BE2C (cell line): ENCODE data around the gene DUSP12.

ENCODE experiments used
- DNase-seq: peaks from one replicate; pipeline ENCODE4 v3.0.0-alpha.2; 2020
- H3K27me3 ChIP-seq: fragments of 250-450 bp; sonication (Bioruptor Pico); 2 replicates; pipeline ENCODE4 v1.5.1; 2020; ENCODE audit warnings: mild to moderate bottlenecking
- H3K36me3 ChIP-seq: fragments of 250-450 bp; sonication (Bioruptor Pico); 2 replicates; pipeline ENCODE4 v1.5.1; 2020; ENCODE audit warnings: mild to moderate bottlenecking
- H3K4me1 ChIP-seq: fragments of 250-450 bp; sonication (Bioruptor Pico); 2 replicates; pipeline ENCODE4 v1.5.1; 2020
- H3K4me3 ChIP-seq: 2 replicates; pipeline ENCODE4 v1.5.1; 2011; ENCODE audit warnings: low read depth, low read length
- H3K9me3 ChIP-seq: fragments of 250-450 bp; sonication (Bioruptor Pico); 2 replicates; pipeline ENCODE4 v1.5.1; 2020
- TF ChIP-seq, protein P1 (sequence below): IDR thresholded peaks from 2 replicates; pipeline ENCODE4 v1.5.1; 2012; ENCODE audit warnings: mild to moderate bottlenecking, low read depth, low read length

DUSP12 gene

DNA sequence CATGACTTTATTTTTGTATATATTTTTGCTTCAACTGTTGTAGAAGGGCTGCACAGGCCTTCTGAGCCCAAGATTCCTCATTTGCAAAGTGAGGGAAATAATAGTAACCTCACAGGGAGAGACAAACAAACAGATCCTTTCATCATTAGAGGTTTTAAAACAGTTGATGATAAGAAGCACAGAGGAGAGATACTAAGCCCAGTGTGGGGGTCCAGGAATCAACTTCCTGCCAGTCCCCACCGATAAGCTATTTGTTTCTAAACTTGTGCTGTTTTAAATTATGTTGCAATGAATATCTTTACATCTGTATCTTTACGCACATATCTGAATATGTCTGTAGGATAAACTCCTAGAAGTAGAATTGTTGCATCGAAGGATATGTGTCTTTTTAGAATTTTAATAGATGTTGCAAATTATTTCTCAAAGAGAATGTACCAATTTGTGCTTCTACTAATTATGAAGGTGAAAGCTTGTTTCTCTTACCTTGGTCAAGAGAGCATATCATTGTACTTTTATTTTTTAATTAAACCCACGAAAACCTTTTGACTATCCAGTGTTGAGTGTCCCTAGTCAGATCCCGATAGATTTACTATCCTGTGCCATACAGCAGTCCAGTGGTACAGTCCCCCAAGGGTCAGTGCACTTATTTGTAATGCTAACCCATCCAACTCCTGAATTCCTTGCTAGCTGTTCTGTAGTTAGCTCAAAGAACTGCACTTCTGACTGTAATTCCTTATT, 17.4 kb upstream of the DUSP12 start:
- H3K4me3 ChIP-seq, result no peak overlapping the region
- H3K36me3 ChIP-seq, result no peaks in the 10 kb centered on the region
- no peaks in the 10 kb centered on the region for H3K4me1 ChIP-seq
- H3K9me3 ChIP-seq, result no peaks in the 10 kb centered on the region
- H3K27me3 ChIP-seq, result peaks cover 42% of the 10 kb centered on the region
- DNase-seq, result no peak
- TF ChIP-seq, protein P1, sequence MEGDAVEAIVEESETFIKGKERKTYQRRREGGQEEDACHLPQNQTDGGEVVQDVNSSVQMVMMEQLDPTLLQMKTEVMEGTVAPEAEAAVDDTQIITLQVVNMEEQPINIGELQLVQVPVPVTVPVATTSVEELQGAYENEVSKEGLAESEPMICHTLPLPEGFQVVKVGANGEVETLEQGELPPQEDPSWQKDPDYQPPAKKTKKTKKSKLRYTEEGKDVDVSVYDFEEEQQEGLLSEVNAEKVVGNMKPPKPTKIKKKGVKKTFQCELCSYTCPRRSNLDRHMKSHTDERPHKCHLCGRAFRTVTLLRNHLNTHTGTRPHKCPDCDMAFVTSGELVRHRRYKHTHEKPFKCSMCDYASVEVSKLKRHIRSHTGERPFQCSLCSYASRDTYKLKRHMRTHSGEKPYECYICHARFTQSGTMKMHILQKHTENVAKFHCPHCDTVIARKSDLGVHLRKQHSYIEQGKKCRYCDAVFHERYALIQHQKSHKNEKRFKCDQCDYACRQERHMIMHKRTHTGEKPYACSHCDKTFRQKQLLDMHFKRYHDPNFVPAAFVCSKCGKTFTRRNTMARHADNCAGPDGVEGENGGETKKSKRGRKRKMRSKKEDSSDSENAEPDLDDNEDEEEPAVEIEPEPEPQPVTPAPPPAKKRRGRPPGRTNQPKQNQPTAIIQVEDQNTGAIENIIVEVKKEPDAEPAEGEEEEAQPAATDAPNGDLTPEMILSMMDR, result no peak

DNA sequence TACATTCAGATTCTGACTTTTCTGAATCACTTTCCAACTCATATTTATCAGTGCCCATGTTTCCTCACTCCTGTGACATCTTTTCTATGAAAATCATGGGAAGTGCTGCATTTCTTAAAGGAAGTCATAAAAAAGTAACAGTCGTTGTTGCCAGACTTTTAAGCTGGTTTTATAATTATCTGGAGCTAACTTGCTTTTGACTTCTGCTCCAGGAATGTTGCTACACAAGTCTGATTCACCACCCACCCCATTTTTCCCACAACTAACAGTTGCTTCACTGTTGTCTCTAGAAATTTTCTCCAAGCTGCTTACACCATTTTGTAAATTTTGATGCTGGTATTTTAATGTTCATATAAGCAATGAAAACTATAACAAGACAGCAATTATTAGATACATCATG, 16.1 kb upstream of the DUSP12 start:
- H3K27me3 ChIP-seq, result peaks cover 42% of the 10 kb centered on the region
- H3K36me3 ChIP-seq, result no peaks in the 10 kb centered on the region
- no peak for DNase-seq
- no peaks in the 10 kb centered on the region for H3K4me1 ChIP-seq
- no peak overlapping the region for H3K4me3 ChIP-seq
- TF ChIP-seq, protein P1, result no peak
- H3K9me3 ChIP-seq, result no peaks in the 10 kb centered on the region

DNA sequence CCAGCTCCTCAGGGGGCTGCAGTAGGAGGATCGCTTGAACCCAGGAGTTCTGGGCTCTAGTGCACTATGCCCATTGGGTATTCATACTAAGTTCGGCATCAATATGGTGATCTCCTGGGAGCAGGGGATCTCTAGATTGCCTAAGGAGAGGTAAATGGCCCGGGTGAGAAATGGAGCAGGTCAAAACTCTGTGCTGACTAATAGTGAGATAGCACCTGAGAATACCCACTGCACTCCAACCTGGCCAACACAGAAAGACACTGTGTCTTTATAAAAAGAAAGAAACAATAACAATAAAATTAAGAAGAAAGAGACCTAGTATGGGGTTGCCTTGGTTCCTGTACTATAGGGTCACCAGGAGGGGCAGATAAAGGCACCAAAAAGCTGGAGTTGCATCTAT, 13.7 kb upstream of the DUSP12 start:
- TF ChIP-seq, protein P1, result no peak
- DNase-seq, result no peak
- Histone ChIP-seq H3K4me1 (no peaks in the 10 kb centered on the region), H3K9me3 (no peaks in the 10 kb centered on the region), H3K36me3 (no peaks in the 10 kb centered on the region), H3K4me3 (no peak overlapping the region), H3K27me3 (peaks cover 42% of the 10 kb centered on the region)

DNA sequence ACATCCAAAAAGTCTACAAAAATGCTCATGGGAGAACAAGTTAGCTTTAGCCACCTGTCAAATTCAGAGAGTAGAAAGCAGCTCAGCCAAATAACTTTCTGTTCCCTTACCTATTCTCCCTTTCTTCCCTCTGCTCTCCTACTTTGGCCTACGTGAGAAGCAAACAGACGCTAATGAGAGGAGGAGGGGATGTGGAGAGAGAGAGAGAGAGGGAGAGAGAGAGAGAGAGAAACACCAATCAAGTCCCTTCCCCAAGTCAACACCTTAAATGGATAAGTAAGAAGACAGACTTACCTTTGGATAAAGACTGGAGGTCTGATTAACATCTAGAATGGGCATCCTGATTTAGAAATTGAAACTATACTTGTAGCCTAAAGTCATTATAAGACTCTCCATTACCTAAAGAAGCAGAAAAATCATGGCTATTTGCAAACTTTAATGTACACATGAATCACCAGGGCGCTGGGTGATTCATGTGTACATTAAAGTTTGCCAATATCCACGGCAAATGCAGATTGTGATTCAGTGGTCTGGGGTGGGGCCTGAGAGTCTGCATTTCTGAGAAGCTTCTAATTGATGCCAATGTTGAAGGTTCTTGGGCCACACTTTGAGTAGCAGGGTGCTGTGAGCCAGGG, 13.1 kb upstream of the DUSP12 start:
- H3K27me3 ChIP-seq, result peaks cover 36% of the 10 kb centered on the region
- DNase-seq, result no peak
- H3K4me1 ChIP-seq, result no peaks in the 10 kb centered on the region
- no peaks in the 10 kb centered on the region for H3K36me3 ChIP-seq
- no peak overlapping the region for H3K4me3 ChIP-seq
- TF ChIP-seq, protein P1, result no peak
- no peaks in the 10 kb centered on the region for H3K9me3 ChIP-seq

DNA sequence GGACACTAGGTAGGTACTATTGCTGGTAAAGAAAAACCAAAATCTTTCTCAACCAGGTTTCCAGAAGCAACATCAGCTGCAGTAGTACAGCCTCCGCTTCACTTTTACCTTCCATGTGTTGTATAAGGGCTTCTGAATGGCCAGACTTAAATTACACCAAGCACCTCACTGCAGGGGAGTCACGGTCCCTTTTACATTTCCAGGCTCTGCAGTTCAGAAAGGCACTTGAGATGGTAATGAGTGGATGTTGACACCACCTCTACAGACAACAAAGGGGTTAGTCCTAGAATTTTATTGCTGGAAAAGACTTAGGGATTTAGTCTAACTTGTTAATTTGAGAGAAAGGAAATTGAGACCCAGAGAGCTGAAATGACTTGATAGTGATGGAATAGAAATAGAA, 12.0 kb upstream of the DUSP12 start:
- peaks cover 26% of the 10 kb centered on the region for H3K27me3 ChIP-seq
- TF ChIP-seq, protein P1, result no peak
- no peak for DNase-seq
- H3K9me3 ChIP-seq, result no peaks in the 10 kb centered on the region
- H3K4me3 ChIP-seq, result no peak overlapping the region
- H3K36me3 ChIP-seq, result no peaks in the 10 kb centered on the region
- H3K4me1 ChIP-seq, result no peaks in the 10 kb centered on the region

DNA sequence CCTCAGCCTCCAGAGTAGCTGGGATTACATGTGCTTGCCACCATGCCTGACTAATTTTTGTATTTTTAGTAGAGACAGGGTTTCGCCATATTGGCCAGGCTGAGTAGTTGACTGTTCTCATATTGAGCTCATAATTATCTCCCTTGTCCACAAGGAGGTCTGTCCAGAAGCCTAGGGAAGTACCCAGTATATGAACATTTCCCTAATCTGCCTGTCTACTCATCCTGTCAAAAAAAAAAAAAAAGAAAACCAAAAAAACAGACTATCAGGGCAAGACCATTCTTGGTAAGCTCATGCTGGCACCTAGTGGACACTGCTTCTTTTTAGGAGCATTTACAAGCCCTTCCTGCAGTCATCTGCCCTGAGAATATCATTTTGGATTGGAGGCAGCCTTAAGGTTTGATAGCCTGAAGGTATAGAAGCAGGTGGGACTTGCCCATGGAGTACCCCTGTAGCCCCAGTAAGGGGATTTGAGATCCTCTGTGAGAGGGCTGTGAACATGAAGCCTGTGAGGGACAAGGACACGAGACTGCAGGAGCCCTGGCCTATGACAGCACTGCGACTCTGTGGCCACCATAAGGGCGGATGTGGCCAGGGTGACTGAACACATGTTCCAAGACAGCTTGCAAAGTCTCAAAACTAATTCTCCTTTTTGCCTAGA, 10.8 kb upstream of the DUSP12 start:
- Histone ChIP-seq H3K27me3 (peaks cover 15% of the 10 kb centered on the region), H3K36me3 (no peaks in the 10 kb centered on the region), H3K4me3 (no peak overlapping the region), H3K9me3 (no peaks in the 10 kb centered on the region), H3K4me1 (no peaks in the 10 kb centered on the region)
- TF ChIP-seq, protein P1, result peak; percentile 57
- DNase-seq, result peak; percentile 39
